Endothelial cell of umbilical vein (primary cell): ENCODE results near the gene MFRP.

Source experiments
- EZH2 ChIP-seq: IDR thresholded peaks from 2 replicates; pipeline ENCODE4 v1.6.1; 2012; ENCODE audit warnings: borderline replicate concordance, low read depth, mild to moderate bottlenecking, moderate library complexity, low read length, inconsistent platforms; ENCODE audit not compliant: severe bottlenecking
- JUN ChIP-seq: IDR thresholded peaks from 2 replicates; pipeline ENCODE4 v1.6.1; 2011; ENCODE audit warnings: borderline replicate concordance, low read depth; ENCODE audit not compliant: insufficient read length, insufficient read depth
- POLR2A ChIP-seq: IDR thresholded peaks from 2 replicates; pipeline ENCODE4 v1.6.1; 2012; ENCODE audit warnings: low read depth, mild to moderate bottlenecking, control low read depth, low read length
- POLR2AphosphoS5 ChIP-seq: IDR thresholded peaks from 2 replicates; pipeline ENCODE4 v1.6.1; 2012; ENCODE audit warnings: low read depth, mild to moderate bottlenecking, control low read depth, low read length, moderate library complexity; ENCODE audit not compliant: insufficient read depth
- TF ChIP-seq, protein P1 (sequence below), 2 donors: IDR thresholded peaks; 1 replicate in 1 of 2; 2 replicates in 1 of 2; pipeline ENCODE4 v1.5.1; 2011; ENCODE audit warnings: low read length in 2 of 2, mild to moderate bottlenecking in 2 of 2, moderate library complexity in 2 of 2, control low read depth in 1 of 2, inconsistent platforms in 1 of 2, low read depth in 1 of 2; ENCODE audit not compliant: insufficient read depth in 1 of 2; ENCODE audit errors: extremely low read depth in 1 of 2

GRCh38 chr11:119305556-119306372, 40.7 kb downstream of the MFRP start:
- TF ChIP-seq, protein P1, sequence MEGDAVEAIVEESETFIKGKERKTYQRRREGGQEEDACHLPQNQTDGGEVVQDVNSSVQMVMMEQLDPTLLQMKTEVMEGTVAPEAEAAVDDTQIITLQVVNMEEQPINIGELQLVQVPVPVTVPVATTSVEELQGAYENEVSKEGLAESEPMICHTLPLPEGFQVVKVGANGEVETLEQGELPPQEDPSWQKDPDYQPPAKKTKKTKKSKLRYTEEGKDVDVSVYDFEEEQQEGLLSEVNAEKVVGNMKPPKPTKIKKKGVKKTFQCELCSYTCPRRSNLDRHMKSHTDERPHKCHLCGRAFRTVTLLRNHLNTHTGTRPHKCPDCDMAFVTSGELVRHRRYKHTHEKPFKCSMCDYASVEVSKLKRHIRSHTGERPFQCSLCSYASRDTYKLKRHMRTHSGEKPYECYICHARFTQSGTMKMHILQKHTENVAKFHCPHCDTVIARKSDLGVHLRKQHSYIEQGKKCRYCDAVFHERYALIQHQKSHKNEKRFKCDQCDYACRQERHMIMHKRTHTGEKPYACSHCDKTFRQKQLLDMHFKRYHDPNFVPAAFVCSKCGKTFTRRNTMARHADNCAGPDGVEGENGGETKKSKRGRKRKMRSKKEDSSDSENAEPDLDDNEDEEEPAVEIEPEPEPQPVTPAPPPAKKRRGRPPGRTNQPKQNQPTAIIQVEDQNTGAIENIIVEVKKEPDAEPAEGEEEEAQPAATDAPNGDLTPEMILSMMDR (IDR thresholded peaks at IDR 0.05; ENCODE audit: extremely low read depth in 1 of 2, insufficient read depth in 1 of 2, low read depth in 1 of 2, low read length in 2 of 2): no peak
- TF ChIP-seq EZH2: no peak
- TF ChIP-seq POLR2A: no peak
- no peak for TF ChIP-seq JUN
- no peak for TF ChIP-seq POLR2AphosphoS5
